ENCODE measurements around the gene TKT. TPM values are rescaled to one million over a fixed set of nuclear protein-coding genes. Genes with fewer than 3 reads are reported as not detected.

TKT gene
- total RNA-seq, 1 experiment from 2014 or later = 634 TPM

DNA sequence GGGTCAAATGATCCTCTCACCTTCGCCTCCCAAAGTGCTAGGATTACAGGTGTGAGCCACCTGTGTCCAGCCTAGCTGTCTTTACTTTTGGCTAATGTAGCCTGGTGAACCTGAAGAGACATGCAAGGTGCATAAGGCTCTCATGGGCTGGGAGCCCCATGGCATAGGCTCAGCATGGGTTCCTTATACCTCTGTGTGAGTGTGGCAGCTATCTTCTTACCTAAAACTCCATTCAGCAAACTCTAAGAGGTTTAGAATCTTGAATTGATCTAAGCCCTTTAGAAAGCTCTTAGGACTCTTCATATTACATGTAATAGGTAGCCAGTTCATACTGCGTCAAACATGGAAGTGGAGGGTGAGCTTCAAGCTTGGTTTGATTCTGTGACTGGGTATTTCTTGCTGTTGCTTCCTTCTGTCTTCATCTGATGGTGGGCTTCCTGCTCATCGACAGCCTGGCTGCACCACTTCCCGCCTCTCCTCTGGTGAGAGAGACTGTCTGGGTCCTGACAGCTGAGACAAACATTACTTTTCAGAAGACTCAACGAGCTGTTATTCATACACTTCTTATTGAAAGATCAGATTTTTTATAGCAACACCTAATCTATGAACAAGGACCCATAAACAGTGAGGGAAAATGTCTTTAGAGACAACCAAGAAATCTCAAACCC is 19.2 kb upstream of the TKT start:
- POLR2A ChIA-PET = interaction anchor here (1.0 kb wide), 1 partner anchor 38 kb away, joined by 3 read pairs; no protein-coding TSS in a partner anchor
- ATAC-seq (no peak), DNase-seq (ENCODE audit: low read depth, low spot score) (no peak)
- Histone ChIP-seq H3K4me1 (ENCODE audit: control insufficient read depth in 1 of 2, insufficient read depth in 2 of 2, low read length in 2 of 2) (peaks cover 14 to 20% of the 10 kb centered on the region in 2 experiments), H3K79me2 (ENCODE audit: insufficient read depth, low read length) (no peaks in the 10 kb centered on the region), H3K9me3 (ENCODE audit: control insufficient read depth in 1 of 2, insufficient read depth in 1 of 2, low read depth in 1 of 2, low read length in 2 of 2) (no peaks in the 10 kb centered on the region), H3K9me2 (ENCODE audit: insufficient read depth) (no peaks in the 10 kb centered on the region), H2AFZ (ENCODE audit: low read depth, low read length, poor library complexity, severe bottlenecking) (no peak overlapping the region), H3K36me3 (ENCODE audit: control insufficient read depth in 1 of 2, insufficient read depth in 2 of 2, low read length in 2 of 2) (no peaks in the 10 kb centered on the region), H3K4me3 (replicated peaks in 1 of 2; ENCODE audit: low read depth in 1 of 2, low read length in 2 of 2) (no peak overlapping the region), H3K9ac (ENCODE audit: low read length) (no peak overlapping the region), H4K20me1 (ENCODE audit: insufficient read depth) (no peaks in the 10 kb centered on the region), H3K27ac (ENCODE audit: low read depth, low read length) (no peak overlapping the region), H3K4me2 (ENCODE audit: low read length) (no peak overlapping the region), H3K27me3 (ENCODE audit: insufficient read depth, low read length) (no peaks in the 10 kb centered on the region)
- TF ChIP-seq, protein P1, sequence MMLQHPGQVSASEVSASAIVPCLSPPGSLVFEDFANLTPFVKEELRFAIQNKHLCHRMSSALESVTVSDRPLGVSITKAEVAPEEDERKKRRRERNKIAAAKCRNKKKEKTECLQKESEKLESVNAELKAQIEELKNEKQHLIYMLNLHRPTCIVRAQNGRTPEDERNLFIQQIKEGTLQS (IDR thresholded peaks at IDR 0.05) = no peak
- no peak for TF ChIP-seq SRF (IDR thresholded peaks at IDR 0.05; ENCODE audit: low read depth)
- TF ChIP-seq POLR2A (IDR thresholded peaks at IDR 0.05; ENCODE audit: borderline replicate concordance, extremely low read depth, insufficient read depth, insufficient read length) = no peak
- no peak for TF ChIP-seq JUND (IDR thresholded peaks at IDR 0.05)
- no peak for TF ChIP-seq POLR2AphosphoS5 (IDR thresholded peaks at IDR 0.05; ENCODE audit: low read depth, low read length)
- no peak for TF ChIP-seq ZFX (IDR thresholded peaks at IDR 0.05)
- TF ChIP-seq EGR1 (IDR thresholded peaks at IDR 0.05; ENCODE audit: low read depth) = no peak
- no peak for TF ChIP-seq CEBPB (IDR thresholded peaks at IDR 0.05; ENCODE audit: low read depth)
- no peak for TF ChIP-seq TCF7L2 (IDR thresholded peaks at IDR 0.05; ENCODE audit: borderline replicate concordance, extremely low read depth, insufficient read depth, insufficient read length)
- TF ChIP-seq, protein P2, sequence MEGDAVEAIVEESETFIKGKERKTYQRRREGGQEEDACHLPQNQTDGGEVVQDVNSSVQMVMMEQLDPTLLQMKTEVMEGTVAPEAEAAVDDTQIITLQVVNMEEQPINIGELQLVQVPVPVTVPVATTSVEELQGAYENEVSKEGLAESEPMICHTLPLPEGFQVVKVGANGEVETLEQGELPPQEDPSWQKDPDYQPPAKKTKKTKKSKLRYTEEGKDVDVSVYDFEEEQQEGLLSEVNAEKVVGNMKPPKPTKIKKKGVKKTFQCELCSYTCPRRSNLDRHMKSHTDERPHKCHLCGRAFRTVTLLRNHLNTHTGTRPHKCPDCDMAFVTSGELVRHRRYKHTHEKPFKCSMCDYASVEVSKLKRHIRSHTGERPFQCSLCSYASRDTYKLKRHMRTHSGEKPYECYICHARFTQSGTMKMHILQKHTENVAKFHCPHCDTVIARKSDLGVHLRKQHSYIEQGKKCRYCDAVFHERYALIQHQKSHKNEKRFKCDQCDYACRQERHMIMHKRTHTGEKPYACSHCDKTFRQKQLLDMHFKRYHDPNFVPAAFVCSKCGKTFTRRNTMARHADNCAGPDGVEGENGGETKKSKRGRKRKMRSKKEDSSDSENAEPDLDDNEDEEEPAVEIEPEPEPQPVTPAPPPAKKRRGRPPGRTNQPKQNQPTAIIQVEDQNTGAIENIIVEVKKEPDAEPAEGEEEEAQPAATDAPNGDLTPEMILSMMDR (IDR thresholded peaks at IDR 0.05 in 2 of 3, conservative IDR thresholded peaks at IDR 0.05 in 1 of 3; ENCODE audit: borderline replicate concordance in 1 of 3, insufficient read depth in 1 of 3, low read depth in 2 of 3, low read length in 2 of 3) = no peak
- TF ChIP-seq, protein P3, sequence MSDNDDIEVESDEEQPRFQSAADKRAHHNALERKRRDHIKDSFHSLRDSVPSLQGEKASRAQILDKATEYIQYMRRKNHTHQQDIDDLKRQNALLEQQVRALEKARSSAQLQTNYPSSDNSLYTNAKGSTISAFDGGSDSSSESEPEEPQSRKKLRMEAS (IDR thresholded peaks at IDR 0.05) = no peak
- TF ChIP-seq ELF1 (IDR thresholded peaks at IDR 0.05; ENCODE audit: borderline replicate concordance, low read depth) = no peak
- TF ChIP-seq FOSL1 (IDR thresholded peaks at IDR 0.05; ENCODE audit: low read depth) = no peak
- intact Hi-C loops (cut with micrococcal nuclease) = no loop called here
- RAD21 ChIA-PET (ENCODE audit: low non-redundant PET in 1 of 2, low total read pairs in 2 of 2, uncharacterized antibody in 2 of 2, unreplicated experiment in 2 of 2) = no interaction called here
- CTCF ChIA-PET = no interaction called here
- no TSS peak for BruUV-seq (replicated peaks)

All from HCT116 (cell line).